ENCODE measurements around the gene ZNF304. TPM values are rescaled to one million over a fixed set of nuclear protein-coding genes. Genes with fewer than 3 reads are reported as not detected.
"Not testable (repeated sequence)": the region's sequence is repeated elsewhere in the genome, so short reads cannot be mapped to it uniquely, and the experiment has no call there.

ZNF304 gene
- total and polyA plus RNA-seq, 2 donors = 7.9 to 10.7 TPM

DNA sequence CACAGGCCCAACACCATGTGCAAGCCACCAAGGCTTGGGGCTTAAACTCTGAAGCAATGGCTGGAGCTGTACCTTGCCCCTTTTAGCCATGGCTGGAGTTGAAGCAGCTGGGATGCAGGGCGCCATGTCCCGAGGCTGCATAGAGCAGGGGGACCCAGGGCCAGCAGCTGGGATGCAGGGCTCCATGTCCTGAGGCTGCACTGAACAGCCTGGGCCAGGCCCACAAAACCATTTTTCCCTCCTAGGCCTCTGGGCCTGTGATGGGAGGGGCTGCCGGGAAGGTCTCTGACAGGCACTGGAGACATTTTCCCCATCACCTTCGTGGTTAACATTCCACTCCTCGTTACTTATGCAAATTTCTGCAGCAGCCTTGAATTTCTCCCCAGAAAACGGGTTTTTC lies 23.1 kb downstream of the ZNF304 start:
- H3K36me3 ChIP-seq (ENCODE audit: control insufficient read depth in 2 of 2, insufficient read depth in 2 of 2, low read length in 1 of 2) = peaks cover 23 to 52% of the 10 kb centered on the region in 2 donors
- no peak overlapping the region for H3K4me3 ChIP-seq (ENCODE audit: low read length in 2 of 2)
- H3K27me3 ChIP-seq (ENCODE audit: control insufficient read depth in 2 of 2, insufficient read depth in 1 of 2, low read length in 1 of 2) = no peaks in the 10 kb centered on the region
- no peak overlapping the region for H3K27ac ChIP-seq (ENCODE audit: low read depth in 1 of 2, low read length in 1 of 2)
- 99% methylated on average over 6 of the region's 6 CpGs for WGBS
- no peak for DNase-seq (ENCODE audit: low read depth in 6 of 9, low spot score in 9 of 9)
- no peaks in the 10 kb centered on the region for H3K4me1 ChIP-seq (ENCODE audit: control insufficient read depth in 2 of 2, insufficient read depth in 2 of 2, low read length in 2 of 2)
- H3K9me3 ChIP-seq (ENCODE audit: control insufficient read depth in 2 of 2, insufficient read depth in 1 of 2, low read length in 1 of 2) = peaks cover 20 to 23% of the 10 kb centered on the region in 2 donors

DNA sequence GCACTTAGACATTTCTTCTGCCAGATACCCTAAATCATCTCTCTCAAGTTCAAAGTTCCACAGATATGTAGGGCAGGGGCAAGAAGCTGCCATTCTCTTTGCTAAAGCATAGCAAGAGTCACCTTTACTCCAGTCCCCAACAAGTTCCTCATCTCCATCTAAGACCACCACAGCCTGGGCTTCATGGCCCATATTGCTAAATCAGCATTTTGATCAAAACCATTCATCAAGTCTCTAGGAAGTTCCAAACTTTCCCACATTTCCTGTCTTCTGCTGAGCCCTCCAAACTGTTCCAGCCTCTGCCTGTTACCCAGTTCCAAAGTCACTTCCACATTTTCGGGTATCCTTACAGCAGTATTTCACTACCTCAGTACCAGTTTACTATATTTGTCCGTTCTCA lies 23.6 kb downstream of the ZNF304 start:
- H3K27ac ChIP-seq (ENCODE audit: low read depth in 1 of 2, low read length in 1 of 2); H3K27me3 ChIP-seq (ENCODE audit: control insufficient read depth in 2 of 2, insufficient read depth in 1 of 2, low read length in 1 of 2); H3K4me1 ChIP-seq (ENCODE audit: control insufficient read depth in 2 of 2, insufficient read depth in 2 of 2, low read length in 2 of 2); H3K4me3 ChIP-seq (ENCODE audit: low read length in 2 of 2); DNase-seq (ENCODE audit: low read depth in 6 of 9, low spot score in 9 of 9): not testable (repeated sequence)
- H3K36me3 ChIP-seq (ENCODE audit: control insufficient read depth in 2 of 2, insufficient read depth in 2 of 2, low read length in 1 of 2) = peaks cover 23 to 52% of the 10 kb centered on the region in 2 donors
- 97% methylated on average over 2 of the region's 2 CpGs for WGBS
- H3K9me3 ChIP-seq (ENCODE audit: control insufficient read depth in 2 of 2, insufficient read depth in 1 of 2, low read length in 1 of 2) = peaks cover 20 to 23% of the 10 kb centered on the region in 2 donors

DNA sequence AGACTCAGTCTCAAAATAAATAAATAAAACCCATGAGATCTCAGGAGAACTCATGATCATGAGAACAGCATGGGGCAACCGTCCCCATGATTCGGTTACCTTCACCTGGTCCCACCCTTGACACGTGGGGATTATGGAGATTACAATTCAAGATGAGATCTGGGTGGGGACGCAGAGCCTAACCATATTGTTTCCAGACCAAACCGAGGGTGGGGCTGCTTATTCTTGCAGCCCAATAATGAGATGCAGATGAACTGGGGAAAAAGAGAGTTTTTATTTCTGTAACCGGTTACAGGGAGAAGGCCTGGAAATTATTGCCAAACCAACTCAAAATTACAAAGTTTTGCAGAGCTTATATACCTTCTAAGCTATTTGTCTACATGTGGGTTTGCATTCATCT lies 25.1 kb downstream of the ZNF304 start:
- no peak for DNase-seq (ENCODE audit: low read depth in 6 of 9, low spot score in 9 of 9)
- Histone ChIP-seq H3K36me3 (ENCODE audit: control insufficient read depth in 2 of 2, insufficient read depth in 2 of 2, low read length in 1 of 2) (peaks cover 23 to 52% of the 10 kb centered on the region in 2 donors), H3K27ac (ENCODE audit: low read depth in 1 of 2, low read length in 1 of 2) (no peak overlapping the region), H3K27me3 (ENCODE audit: control insufficient read depth in 2 of 2, insufficient read depth in 1 of 2, low read length in 1 of 2) (no peaks in the 10 kb centered on the region), H3K4me3 (ENCODE audit: low read length in 2 of 2) (no peak overlapping the region), H3K9me3 (ENCODE audit: control insufficient read depth in 2 of 2, insufficient read depth in 1 of 2, low read length in 1 of 2) (peaks cover 20 to 23% of the 10 kb centered on the region in 2 donors), H3K4me1 (ENCODE audit: control insufficient read depth in 2 of 2, insufficient read depth in 2 of 2, low read length in 2 of 2) (no peaks in the 10 kb centered on the region)
- 97% methylated on average over 6 of the region's 6 CpGs for WGBS

DNA sequence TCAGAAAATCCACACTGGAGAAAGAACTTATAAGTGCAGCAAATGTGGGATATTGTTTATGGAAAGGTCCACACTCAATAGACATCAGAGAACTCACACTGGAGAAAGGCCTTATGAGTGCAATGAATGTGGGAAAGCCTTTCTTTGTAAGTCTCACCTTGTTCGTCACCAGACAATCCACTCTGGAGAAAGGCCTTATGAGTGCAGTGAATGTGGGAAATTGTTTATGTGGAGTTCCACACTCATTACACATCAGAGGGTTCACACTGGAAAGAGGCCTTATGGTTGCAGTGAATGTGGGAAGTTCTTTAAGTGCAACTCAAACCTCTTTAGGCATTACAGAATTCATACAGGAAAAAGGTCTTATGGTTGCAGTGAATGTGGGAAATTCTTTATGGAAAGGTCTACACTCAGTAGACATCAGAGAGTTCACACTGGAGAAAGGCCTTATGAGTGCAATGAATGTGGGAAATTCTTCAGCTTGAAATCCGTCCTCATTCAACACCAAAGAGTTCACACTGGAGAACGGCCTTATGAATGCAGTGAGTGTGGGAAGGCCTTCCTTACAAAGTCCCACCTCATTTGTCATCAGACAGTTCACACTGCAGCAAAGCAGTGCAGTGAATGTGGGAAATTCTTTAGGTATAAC lies 26.6 kb downstream of the ZNF304 start:
- no peak for DNase-seq (ENCODE audit: low read depth in 6 of 9, low spot score in 9 of 9)
- Histone ChIP-seq H3K9me3 (ENCODE audit: control insufficient read depth in 2 of 2, insufficient read depth in 1 of 2, low read length in 1 of 2) (peaks cover 20 to 23% of the 10 kb centered on the region in 2 donors), H3K27me3 (ENCODE audit: control insufficient read depth in 2 of 2, insufficient read depth in 1 of 2, low read length in 1 of 2) (no peaks in the 10 kb centered on the region), H3K27ac (ENCODE audit: low read depth in 1 of 2, low read length in 1 of 2) (no peak overlapping the region), H3K36me3 (ENCODE audit: control insufficient read depth in 2 of 2, insufficient read depth in 2 of 2, low read length in 1 of 2) (peaks cover 13 to 42% of the 10 kb centered on the region in 2 donors), H3K4me3 (ENCODE audit: low read length in 2 of 2) (no peak overlapping the region), H3K4me1 (ENCODE audit: control insufficient read depth in 2 of 2, insufficient read depth in 2 of 2, low read length in 2 of 2) (no peaks in the 10 kb centered on the region)
- 97% methylated on average over 3 of the region's 3 CpGs for WGBS

DNA sequence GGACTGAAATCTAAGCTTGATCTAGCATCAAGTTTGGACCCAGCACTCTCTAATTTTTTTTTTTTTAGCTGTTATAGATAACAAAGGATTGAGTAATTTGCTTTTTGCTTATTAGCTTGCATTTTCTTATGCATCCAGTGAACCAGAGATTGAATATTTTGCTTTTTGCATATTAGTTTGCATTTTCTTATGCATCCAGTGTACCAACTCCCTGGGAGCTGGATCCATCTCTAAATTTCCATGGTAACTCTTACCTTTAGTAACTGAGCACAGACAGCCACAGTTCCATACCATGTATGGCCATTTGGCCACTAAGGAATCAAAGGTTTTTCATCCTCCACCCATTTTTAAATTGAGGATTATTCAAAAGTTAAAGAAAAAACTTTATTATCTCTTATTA lies 29.9 kb downstream of the ZNF304 start:
- H3K27ac ChIP-seq (ENCODE audit: low read depth in 1 of 2, low read length in 1 of 2) = no peak overlapping the region
- no peak for DNase-seq (ENCODE audit: low read depth in 6 of 9, low spot score in 9 of 9)
- no peaks in the 10 kb centered on the region for H3K4me1 ChIP-seq (ENCODE audit: control insufficient read depth in 2 of 2, insufficient read depth in 2 of 2, low read length in 2 of 2)
- peaks cover 8 to 15% of the 10 kb centered on the region in 2 donors for H3K9me3 ChIP-seq (ENCODE audit: control insufficient read depth in 2 of 2, insufficient read depth in 1 of 2, low read length in 1 of 2)
- no peaks in the 10 kb centered on the region for H3K27me3 ChIP-seq (ENCODE audit: control insufficient read depth in 2 of 2, insufficient read depth in 1 of 2, low read length in 1 of 2)
- peaks cover 5 to 17% of the 10 kb centered on the region in 2 donors for H3K36me3 ChIP-seq (ENCODE audit: control insufficient read depth in 2 of 2, insufficient read depth in 2 of 2, low read length in 1 of 2)
- H3K4me3 ChIP-seq (ENCODE audit: low read length in 2 of 2) = no peak overlapping the region

DNA sequence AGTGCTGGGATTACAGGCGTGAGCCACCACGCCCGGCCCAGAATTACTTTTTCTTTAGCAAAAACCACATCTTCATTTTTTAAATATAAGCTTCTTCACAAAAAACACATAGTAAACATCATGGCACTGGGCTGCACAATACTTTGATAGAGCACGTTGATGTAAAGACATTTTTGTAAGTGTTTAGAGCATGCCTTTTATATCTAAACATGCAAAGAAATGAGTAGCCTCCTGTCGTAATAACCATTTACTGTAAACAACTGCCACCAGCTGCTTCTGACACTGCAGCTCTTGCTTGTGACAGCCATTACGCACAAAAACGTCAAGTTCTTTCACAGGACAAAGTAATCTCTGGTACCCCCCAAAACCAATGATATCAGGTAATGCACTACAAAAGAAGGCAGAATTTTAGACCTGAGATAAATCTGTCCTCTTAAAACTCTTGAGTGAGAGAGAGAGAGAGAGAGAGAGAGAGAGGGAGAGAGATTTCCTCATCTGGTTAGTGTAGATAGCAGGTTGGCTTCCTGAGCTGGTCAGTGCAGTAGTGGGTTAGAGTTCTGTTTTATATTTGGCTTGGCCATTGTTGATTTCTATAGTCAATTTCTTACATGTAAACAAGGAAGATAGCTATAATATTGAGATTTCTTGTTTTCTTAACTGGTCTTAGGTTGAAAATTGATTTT lies 31.9 kb downstream of the ZNF304 start:
- 89% methylated on average over 7 of the region's 7 CpGs for WGBS
- Histone ChIP-seq H3K4me3 (ENCODE audit: low read length in 2 of 2) (no peak overlapping the region), H3K27me3 (ENCODE audit: control insufficient read depth in 2 of 2, insufficient read depth in 1 of 2, low read length in 1 of 2) (no peaks in the 10 kb centered on the region), H3K4me1 (ENCODE audit: control insufficient read depth in 2 of 2, insufficient read depth in 2 of 2, low read length in 2 of 2) (no peaks in the 10 kb centered on the region), H3K36me3 (ENCODE audit: control insufficient read depth in 2 of 2, insufficient read depth in 2 of 2, low read length in 1 of 2) (peaks cover 2 to 3% of the 10 kb centered on the region in 2 donors), H3K27ac (ENCODE audit: low read depth in 1 of 2, low read length in 1 of 2) (no peak overlapping the region), H3K9me3 (ENCODE audit: control insufficient read depth in 2 of 2, insufficient read depth in 1 of 2, low read length in 1 of 2) (peaks cover 2 to 4% of the 10 kb centered on the region in 2 donors)
- DNase-seq (ENCODE audit: low read depth in 6 of 9, low spot score in 9 of 9) = no peak

DNA sequence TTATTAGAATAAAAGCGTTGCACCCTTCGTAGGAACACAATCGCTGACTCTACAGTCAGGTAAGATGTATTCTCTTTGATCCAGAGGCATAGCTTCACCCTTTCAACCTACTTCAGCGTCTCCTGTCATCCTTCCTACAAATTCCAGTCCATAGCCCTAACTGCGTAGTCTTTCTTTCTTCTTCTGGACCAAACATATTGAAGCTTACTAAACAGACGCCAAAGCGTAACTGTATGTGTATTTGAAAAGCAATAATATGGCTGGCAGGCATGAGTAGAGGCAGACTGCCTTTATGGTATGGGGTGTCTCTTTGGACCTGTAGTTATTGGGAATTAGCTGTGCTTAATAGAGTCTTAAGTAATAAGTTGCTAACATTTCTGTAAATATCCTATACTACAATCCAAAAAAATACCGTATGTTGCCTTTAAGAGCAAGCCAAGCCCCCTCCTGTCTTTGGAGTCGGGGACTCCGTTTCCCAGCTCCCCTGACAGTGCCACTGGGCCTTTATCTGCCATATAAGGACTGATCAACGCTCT lies 38.2 kb downstream of the ZNF304 start:
- H3K4me1 ChIP-seq (ENCODE audit: control insufficient read depth in 2 of 2, insufficient read depth in 2 of 2, low read length in 2 of 2) = peaks cover 8 to 10% of the 10 kb centered on the region in 2 donors
- H3K9me3 ChIP-seq (ENCODE audit: control insufficient read depth in 2 of 2, insufficient read depth in 1 of 2, low read length in 1 of 2) = peaks cover 0 to 2% of the 10 kb centered on the region in 2 donors
- H3K4me3 ChIP-seq (ENCODE audit: low read length in 2 of 2) = peak overlapping the region; percentile 67 to 82
- DNase-seq (ENCODE audit: low read depth in 6 of 9, low spot score in 9 of 9) = no peak
- 62% methylated on average over 11 of the region's 11 CpGs for WGBS
- H3K27ac ChIP-seq (ENCODE audit: low read depth in 1 of 2, low read length in 1 of 2) = peak overlapping the region; percentile 75 to 85
- H3K27me3 ChIP-seq (ENCODE audit: control insufficient read depth in 2 of 2, insufficient read depth in 1 of 2, low read length in 1 of 2) = no peaks in the 10 kb centered on the region
- H3K36me3 ChIP-seq (ENCODE audit: control insufficient read depth in 2 of 2, insufficient read depth in 2 of 2, low read length in 1 of 2) = peaks cover 5 to 6% of the 10 kb centered on the region in 2 donors

DNA sequence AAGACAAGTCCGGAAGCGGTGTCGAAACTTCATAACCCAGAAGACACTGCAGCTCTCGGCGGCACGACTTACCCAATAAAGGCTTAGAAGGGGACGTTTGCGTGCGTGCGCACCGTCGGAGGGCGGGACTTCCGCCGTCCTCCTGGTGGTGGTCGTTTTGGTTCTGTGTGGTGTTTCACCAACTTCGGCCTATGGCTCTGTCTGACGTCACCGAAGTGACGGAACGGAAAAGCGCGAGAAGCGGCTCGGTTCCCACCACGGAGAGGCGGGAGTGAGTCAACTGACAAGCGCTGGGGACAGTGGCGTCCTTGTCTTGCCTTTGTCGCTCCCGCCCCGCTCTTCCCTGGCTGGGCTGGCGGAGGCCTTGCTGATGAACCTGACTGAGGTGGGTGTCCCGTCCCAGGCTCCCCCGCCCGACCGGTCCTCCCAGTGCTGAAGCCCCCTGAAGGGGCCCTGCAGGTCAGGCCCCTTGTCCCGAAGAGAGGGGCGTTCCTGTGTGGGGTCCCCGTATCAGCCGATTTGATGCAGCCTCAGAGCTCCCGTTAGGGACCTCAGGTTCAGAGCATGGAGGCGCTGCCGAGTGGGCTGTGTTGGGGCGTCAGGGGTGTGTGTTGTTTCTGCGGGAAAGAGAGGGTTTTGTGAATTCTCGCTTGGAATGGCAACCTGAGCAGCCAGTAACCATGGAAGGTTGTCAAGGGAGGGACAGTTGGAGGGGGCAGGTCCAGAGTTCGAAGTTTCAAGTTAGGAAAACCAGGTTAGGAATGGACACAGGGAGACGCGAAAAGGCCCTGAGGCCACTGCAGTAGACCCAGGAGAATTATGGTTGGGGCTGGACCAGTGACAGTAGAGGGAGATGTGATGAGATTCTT lies 38.9 kb downstream of the ZNF304 start, which contains the start of gene ZNF548:
Gene ZNF548, plus strand, starts transcription at position 125 of the 869 bp plus-strand sequence. Its CDS starts 246 bp downstream, at position 371.
- Histone ChIP-seq H3K27ac (ENCODE audit: low read depth in 1 of 2, low read length in 1 of 2) (peak within 1 kb of the TSS; percentile 77 to 89), H3K36me3 (ENCODE audit: control insufficient read depth in 2 of 2, insufficient read depth in 2 of 2, low read length in 1 of 2) (peaks cover 6 to 10% of the 10 kb centered on the region in 2 donors), H3K9me3 (ENCODE audit: control insufficient read depth in 2 of 2, insufficient read depth in 1 of 2, low read length in 1 of 2) (peaks cover 0 to 1% of the 10 kb centered on the region in 2 donors), H3K4me3 (ENCODE audit: low read length in 2 of 2) (peak within 1 kb of the TSS; percentile 67 to 82), H3K27me3 (ENCODE audit: control insufficient read depth in 2 of 2, insufficient read depth in 1 of 2, low read length in 1 of 2) (no peaks in the 10 kb centered on the region), H3K4me1 (ENCODE audit: control insufficient read depth in 2 of 2, insufficient read depth in 2 of 2, low read length in 2 of 2) (peaks cover 8 to 10% of the 10 kb centered on the region in 2 donors)
- peak; percentile 92 to 98 (median 96) for DNase-seq (ENCODE audit: low read depth in 6 of 9, low spot score in 9 of 9)
- 1% methylated on average over 50 of the region's 50 CpGs for WGBS
